OCI-LY3 (cell line): ENCODE measurements around the gene NDFIP2.

Experiments used
- EZH2phosphoT487 ChIP-seq: fragments of 200-600 bp; shearing (Covaris generic); IDR thresholded peaks from 2 replicates; pipeline ENCODE4 v1.6.1; 2018; ENCODE audit warnings: antibody characterized with exemption, mixed run types, low read depth
- TF ChIP-seq, protein P1 (sequence below): fragments of 200-600, 300-600 bp; sonication (generic); IDR thresholded peaks from 2 replicates; pipeline ENCODE4 v1.5.1; 2014; ENCODE audit warnings: antibody characterized with exemption, low read length, low read depth

DNA sequence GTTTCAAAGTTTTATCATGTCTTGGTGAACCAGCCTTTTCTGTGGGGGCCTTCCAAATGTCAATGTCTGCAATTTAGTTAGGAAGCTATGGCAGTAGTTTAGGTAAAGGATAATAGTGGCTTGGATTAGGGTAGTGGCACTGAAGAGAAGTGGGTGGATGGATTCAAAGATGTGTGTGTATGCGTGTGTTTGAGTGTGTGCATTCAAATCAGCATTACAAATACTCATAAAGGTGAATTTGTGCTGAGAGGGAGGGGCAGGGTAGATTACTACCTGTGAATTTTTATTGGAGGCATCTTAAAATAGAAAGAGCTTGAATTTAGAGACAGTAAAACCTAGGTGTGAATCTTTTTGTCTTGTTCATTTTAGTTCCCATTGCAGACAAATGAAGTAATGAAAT, 16.9 kb downstream of the NDFIP2 start:
- TF ChIP-seq, protein P1, sequence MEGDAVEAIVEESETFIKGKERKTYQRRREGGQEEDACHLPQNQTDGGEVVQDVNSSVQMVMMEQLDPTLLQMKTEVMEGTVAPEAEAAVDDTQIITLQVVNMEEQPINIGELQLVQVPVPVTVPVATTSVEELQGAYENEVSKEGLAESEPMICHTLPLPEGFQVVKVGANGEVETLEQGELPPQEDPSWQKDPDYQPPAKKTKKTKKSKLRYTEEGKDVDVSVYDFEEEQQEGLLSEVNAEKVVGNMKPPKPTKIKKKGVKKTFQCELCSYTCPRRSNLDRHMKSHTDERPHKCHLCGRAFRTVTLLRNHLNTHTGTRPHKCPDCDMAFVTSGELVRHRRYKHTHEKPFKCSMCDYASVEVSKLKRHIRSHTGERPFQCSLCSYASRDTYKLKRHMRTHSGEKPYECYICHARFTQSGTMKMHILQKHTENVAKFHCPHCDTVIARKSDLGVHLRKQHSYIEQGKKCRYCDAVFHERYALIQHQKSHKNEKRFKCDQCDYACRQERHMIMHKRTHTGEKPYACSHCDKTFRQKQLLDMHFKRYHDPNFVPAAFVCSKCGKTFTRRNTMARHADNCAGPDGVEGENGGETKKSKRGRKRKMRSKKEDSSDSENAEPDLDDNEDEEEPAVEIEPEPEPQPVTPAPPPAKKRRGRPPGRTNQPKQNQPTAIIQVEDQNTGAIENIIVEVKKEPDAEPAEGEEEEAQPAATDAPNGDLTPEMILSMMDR = no peak
- TF ChIP-seq EZH2phosphoT487 = no peak
